Progenitor cell of endocrine pancreas (in vitro differentiated cells): ENCODE data around the gene BRF1. TPM values are rescaled to one million over a fixed set of nuclear protein-coding genes. Genes with fewer than 3 reads are reported as not detected.
A peak's percentile ranks its signal among the peaks of the same experiment; 100 is the strongest.

Experiments used
- DNase-seq: peaks from one replicate; pipeline ENCODE4 v3.0.0; 2021; ENCODE audit warnings: low spot score; ENCODE audit not compliant: unreplicated experiment
- H3K27ac Mint-ChIP-seq: 2 replicates; pipeline ENCODE4 v1.8.0; 2021; ENCODE audit warnings: mild to moderate bottlenecking, moderate library complexity, mixed read lengths
- H3K27me3 Mint-ChIP-seq: 2 replicates; pipeline ENCODE4 v1.8.0; 2021; ENCODE audit warnings: mixed read lengths
- H3K36me3 Mint-ChIP-seq: 2 replicates; pipeline ENCODE4 v1.8.0; 2022; ENCODE audit warnings: mixed read lengths; ENCODE audit not compliant: insufficient read depth
- H3K4me1 Mint-ChIP-seq: 2 replicates; pipeline ENCODE4 v1.8.0; 2021; ENCODE audit warnings: low read depth, mixed read lengths
- H3K4me3 Mint-ChIP-seq: 2 replicates; pipeline ENCODE4 v1.8.0; 2021; ENCODE audit warnings: low read depth, mild to moderate bottlenecking, moderate library complexity, mixed read lengths
- H3K9me3 Mint-ChIP-seq: 2 replicates; pipeline ENCODE4 v1.8.0; 2021; ENCODE audit warnings: low read depth, mixed read lengths
- total RNA-seq: library from RNA; stranded (reverse); gene quantifications from 2 replicates; pipeline ENCODE4 v1.2.1, GENCODE V29; 2021
- TF ChIP-seq, protein P1 (sequence below): fragments of 200-600 bp; sonication (generic); IDR thresholded peaks from one replicate; pipeline ENCODE4 v1.5.0; 2021; ENCODE audit warnings: antibody characterized with exemption, mild to moderate bottlenecking; ENCODE audit not compliant: unreplicated experiment

BRF1 gene
- total RNA-seq, 1 donor from 2014 or later = 49.9 TPM

DNA sequence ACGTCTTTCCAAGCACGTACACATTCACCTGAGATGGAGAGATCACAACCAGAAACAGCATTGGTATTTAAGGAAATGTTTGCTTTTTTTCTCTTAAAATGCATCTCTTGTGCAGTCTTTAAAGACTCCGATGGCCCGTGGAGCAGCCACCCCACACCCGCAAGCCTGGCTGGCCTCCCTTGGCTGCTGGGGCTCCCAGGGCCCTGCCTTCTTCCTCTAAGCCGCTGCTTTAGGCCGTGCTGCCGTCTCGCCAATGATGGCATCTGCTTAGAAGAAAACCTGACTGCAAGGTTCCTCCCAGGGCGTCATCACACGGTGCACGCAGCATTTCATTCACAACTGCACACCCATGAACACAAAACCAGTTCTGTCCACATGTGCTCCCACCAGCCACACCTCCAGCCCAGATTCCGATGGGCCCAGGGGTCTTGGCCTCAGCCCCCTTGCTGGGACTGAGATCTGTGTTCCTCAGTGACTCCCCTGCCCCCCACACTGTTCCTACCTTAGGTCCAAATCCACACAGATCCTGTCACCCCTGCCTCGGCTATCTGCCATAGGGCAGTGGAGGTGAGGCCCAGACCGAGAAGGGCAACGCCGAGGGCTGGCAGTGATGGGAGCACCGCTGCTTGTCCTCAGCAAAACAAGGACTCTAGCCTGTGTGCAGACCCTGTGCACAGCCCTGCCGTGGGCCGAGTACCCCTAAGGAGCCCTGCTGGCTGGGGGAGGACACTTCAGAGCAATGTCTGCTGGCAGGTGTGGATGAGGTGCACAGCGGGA, 48.1 kb downstream of the BRF1 start:
- DNase-seq = no peak
- no peaks in the 10 kb centered on the region for H3K4me1 Mint-ChIP-seq
- no peak overlapping the region for H3K27ac Mint-ChIP-seq
- TF ChIP-seq, protein P1, sequence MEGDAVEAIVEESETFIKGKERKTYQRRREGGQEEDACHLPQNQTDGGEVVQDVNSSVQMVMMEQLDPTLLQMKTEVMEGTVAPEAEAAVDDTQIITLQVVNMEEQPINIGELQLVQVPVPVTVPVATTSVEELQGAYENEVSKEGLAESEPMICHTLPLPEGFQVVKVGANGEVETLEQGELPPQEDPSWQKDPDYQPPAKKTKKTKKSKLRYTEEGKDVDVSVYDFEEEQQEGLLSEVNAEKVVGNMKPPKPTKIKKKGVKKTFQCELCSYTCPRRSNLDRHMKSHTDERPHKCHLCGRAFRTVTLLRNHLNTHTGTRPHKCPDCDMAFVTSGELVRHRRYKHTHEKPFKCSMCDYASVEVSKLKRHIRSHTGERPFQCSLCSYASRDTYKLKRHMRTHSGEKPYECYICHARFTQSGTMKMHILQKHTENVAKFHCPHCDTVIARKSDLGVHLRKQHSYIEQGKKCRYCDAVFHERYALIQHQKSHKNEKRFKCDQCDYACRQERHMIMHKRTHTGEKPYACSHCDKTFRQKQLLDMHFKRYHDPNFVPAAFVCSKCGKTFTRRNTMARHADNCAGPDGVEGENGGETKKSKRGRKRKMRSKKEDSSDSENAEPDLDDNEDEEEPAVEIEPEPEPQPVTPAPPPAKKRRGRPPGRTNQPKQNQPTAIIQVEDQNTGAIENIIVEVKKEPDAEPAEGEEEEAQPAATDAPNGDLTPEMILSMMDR = no peak
- H3K9me3 Mint-ChIP-seq = no peaks in the 10 kb centered on the region
- no peak overlapping the region for H3K4me3 Mint-ChIP-seq
- H3K36me3 Mint-ChIP-seq = peaks cover 9% of the 10 kb centered on the region
- no peaks in the 10 kb centered on the region for H3K27me3 Mint-ChIP-seq

DNA sequence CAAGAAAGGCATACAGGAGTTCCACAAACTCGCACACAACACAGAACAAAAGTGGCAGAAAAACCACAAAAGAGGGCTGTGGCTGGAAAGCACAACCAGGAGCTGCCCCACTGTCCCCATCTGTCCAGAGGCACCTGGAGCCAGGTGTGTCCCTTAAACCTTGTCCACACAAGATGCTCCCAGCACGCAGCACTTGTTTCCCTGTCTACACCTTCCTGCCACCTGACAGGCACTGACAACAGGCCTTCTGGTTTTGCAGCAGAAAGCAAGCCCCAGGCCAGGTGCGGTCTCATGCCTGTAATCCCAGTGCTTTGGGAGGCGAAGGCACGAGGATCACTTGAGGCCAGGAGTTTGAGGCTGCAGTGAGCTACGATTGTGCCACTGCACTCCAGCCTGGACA, 48.9 kb downstream of the BRF1 start:
- Mint-ChIP-seq H3K27ac (no peak overlapping the region), H3K4me1 (peaks cover 3% of the 10 kb centered on the region), H3K36me3 (peaks cover 12% of the 10 kb centered on the region), H3K27me3 (no peaks in the 10 kb centered on the region), H3K4me3 (no peak overlapping the region), H3K9me3 (no peaks in the 10 kb centered on the region)
- TF ChIP-seq, protein P1 = no peak
- DNase-seq = no peak

DNA sequence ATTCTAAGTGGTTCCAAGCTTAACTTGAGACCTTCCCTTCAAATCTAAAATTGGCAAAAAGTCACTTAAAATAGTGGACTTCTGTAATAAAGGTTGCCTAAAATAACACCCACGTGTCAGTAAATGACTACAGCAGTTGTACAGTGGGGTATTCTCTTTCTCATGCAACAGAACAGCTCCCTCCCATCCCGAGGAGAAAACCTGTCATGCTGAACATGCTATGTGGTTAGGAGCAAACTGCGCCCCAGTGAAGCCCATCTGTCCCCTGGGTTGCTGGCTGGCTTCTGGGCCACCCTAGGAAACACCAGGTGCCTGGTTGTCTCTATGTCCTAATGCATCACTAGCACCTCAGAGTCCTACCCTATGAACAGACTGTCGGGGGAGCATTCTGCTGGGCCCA, 49.8 kb downstream of the BRF1 start:
- TF ChIP-seq, protein P1 = no peak
- H3K4me3 Mint-ChIP-seq = peak overlapping the region; percentile 52

DNA sequence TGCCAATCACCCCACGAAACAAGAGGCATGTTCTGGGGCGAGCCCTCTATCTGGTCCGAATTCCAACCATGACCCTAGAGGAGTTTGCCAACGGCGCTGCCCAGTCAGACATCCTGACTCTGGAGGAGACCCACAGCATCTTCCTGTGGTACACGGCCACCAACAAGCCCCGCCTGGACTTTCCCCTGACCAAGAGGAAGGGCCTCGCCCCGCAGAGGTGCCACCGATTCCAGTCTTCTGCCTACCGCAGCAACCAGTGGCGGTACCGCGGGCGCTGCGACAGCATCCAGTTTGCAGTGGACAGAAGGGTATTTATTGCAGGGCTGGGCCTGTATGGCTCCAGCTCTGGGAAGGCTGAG, 50.8 kb downstream of the BRF1 start:
- H3K9me3 Mint-ChIP-seq = no peaks in the 10 kb centered on the region
- DNase-seq = no peak
- TF ChIP-seq, protein P1 = no peak
- peak overlapping the region; percentile 37 for H3K27ac Mint-ChIP-seq
- H3K4me3 Mint-ChIP-seq = peak overlapping the region; percentile 77
- peaks cover 5% of the 10 kb centered on the region for H3K4me1 Mint-ChIP-seq
- H3K36me3 Mint-ChIP-seq = peaks cover 14% of the 10 kb centered on the region
- no peaks in the 10 kb centered on the region for H3K27me3 Mint-ChIP-seq

More for the DNA sequence above, 49.8 kb downstream of the BRF1 start:
- H3K27ac Mint-ChIP-seq = no peak overlapping the region
- no peaks in the 10 kb centered on the region for H3K27me3 Mint-ChIP-seq
- no peaks in the 10 kb centered on the region for H3K9me3 Mint-ChIP-seq
- DNase-seq = no peak
- peaks cover 14% of the 10 kb centered on the region for H3K36me3 Mint-ChIP-seq
- H3K4me1 Mint-ChIP-seq = peaks cover 3% of the 10 kb centered on the region

DNA sequence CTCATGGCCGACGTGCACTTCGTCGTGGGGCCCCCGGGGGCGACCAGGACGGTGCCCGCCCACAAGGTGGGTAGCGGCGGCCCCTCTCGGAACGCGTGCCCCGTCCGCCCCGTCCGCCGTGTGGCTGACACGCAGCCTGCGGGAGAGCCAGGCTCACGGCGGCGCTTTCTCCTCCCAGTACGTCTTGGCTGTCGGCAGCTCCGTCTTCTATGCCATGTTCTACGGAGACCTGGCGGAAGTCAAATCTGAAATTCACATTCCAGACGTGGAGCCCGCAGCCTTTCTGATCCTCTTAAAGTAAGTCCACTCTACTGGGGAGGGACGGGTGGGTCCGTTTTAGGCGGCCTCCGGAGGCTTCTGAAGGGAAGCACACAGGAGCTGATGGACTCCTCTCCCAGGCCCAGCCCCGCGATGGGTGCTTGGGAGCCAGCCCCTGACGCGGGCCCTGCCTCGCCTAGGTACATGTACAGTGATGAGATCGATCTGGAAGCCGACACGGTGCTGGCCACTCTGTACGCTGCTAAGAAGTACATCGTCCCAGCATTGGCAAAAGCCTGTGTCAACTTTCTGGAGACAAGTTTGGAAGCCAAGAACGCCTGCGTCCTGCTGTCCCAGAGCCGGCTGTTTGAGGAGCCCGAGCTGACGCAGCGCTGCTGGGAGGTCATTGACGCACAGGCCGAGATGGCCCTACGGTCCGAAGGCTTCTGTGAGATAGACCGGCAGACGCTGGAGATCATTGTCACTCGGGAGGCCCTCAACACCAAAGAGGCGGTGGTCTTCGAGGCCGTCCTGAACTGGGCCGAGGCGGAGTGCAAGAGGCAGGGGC, 51.4 kb downstream of the BRF1 start:
- no peaks in the 10 kb centered on the region for H3K27me3 Mint-ChIP-seq
- H3K9me3 Mint-ChIP-seq = no peaks in the 10 kb centered on the region
- DNase-seq = peak; percentile 23
- peak overlapping the region; percentile 77 for H3K4me3 Mint-ChIP-seq
- peak overlapping the region; percentile 88 for H3K27ac Mint-ChIP-seq
- TF ChIP-seq, protein P1 = no peak
- H3K4me1 Mint-ChIP-seq = peaks cover 5% of the 10 kb centered on the region
- H3K36me3 Mint-ChIP-seq = peaks cover 14% of the 10 kb centered on the region
